ENCODE results near the gene HCLS1.
"Not testable (repeated sequence)": the region's sequence is repeated elsewhere in the genome, so short reads cannot be mapped to it uniquely, and the experiment has no call there.

The HCLS1 gene

DNA sequence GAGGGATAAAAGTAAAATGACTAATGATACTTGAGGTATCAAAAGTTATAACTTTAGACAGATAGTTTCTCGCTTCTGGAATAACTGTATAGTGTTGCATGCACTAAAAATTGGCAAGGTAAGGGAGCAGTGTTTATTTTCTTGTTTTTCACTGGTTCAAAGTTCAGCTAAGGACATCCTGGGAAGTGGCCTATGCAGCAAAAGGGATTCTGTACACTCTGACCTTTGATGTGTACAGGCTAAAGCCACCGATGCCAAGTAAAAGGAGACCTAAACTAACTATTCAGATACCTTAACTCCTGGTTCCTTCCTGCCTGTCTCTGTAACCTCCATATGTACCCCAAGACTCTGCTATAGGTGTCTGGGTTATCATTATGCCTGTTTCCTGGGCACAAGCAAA is 65.9 kb downstream of the HCLS1 start:
- no peak for DNase-seq

DNA sequence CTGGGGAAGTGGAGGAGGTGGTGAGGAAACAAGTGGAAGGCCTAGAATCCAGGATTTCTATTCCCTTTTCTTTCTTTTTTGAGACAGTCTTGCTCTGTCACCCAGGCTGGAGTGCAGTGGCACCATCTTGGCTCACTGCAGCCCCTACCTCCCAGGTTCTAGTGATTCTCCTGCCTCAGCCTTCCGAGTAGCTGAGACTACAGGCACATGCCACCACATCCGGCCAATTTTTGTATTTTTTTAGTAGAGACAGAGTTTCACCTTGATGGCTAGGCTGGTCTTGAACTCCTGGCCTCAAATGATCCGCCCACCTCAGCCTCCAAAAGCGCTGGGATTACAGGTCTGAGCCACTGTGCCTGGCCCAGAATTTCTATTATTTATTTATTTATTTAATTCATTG is 66.9 kb downstream of the HCLS1 start:
- not testable (repeated sequence) for DNase-seq

DNA sequence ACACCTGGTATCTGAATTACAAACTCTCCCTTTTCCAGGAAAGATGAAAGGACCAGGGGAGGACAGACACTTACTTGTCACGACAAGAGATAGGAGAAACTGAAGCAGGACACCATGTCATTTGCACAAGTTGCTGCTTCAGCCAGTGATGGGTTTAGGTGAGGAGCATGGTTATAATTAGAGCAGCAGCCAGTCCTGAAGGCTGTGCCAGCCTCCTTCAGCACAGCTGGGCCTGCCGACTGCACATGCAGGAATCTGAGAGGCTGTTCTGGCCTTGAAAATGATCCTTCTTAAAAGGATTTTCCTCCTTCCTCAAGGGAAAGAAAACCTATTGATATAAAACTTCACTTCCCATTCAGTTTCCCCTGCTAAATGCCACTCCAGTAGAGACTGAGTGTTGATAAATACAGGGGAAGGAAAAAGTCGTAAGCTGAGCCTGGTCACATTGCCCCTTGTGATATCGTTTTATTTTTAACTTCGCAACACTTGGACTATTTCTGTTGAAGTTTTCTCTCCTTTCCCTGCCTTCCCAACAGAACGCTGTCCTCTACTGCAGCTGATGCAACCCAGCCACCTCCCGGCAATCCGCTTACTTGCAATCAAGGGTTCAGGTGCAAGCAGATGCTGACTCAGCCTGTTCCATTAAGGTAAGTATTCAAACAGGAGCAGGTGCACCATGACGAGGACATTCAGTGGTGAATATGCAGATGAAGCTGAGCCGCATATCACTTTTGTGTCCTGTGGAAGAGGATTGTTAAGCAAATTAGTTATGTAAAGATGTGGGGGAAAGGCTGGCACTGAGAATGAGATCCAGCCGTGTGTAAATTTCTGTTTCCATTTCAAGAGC is 67.6 kb downstream of the HCLS1 start, which contains the start of gene FBXO40:
Gene FBXO40 (plus strand): TSS at position 524 of the 847 bp plus-strand sequence. CDS start 27,197 bp downstream, outside the sequence.
- DNase-seq = no peak

DNA sequence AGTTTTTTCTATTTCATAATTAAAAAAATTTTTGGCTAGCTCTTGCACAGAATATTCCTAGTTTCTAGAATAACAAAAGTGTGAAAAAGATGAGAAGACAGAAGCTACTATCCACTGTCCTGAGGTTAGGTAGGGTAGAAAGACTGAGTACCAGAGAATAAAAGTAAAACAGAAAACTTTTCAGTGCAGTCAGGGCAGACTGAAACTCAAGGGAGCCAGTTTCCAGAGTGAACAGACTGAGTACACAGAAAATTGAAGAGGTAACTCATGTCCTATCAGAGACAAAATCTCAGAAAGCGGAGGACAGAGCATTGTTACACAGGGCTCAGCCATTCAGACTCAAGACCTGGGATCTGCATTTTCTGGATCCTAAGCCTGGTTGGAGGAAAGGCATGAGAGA is 76.3 kb downstream of the HCLS1 start:
- no peak for DNase-seq

DNA sequence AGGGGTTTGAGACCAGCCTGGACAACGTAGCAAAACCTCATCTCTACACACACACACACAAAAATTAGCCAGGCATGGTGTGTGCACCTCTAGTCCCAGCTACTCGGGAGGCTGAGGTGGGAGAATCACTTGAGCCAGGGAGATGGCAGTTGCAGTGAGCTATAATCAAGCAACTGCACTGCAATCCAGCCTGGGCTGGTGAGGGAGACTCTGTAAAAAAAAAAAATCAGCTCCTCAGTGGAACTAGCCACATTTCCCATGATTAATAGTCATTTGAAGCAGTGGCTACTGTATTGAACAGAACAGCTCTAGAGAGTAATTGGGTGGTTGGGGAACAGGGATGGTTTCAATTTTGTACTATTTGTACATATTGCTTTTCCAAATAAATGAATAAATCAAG is 79.0 kb downstream of the HCLS1 start:
- DNase-seq = no peak
